ENCODE measurements around the gene CABP5. TPM values are rescaled to one million over a fixed set of nuclear protein-coding genes. Genes with fewer than 3 reads are reported as not detected.
"Not testable (repeated sequence)": the region's sequence is repeated elsewhere in the genome, so short reads cannot be mapped to it uniquely, and the experiment has no call there.

CABP5 gene
- total RNA-seq = not detected
- polyA plus RNA-seq = not detected
- long read RNA-seq, donor 1 = 0 reads
- long read RNA-seq, donor 2 = 0 reads
- long read RNA-seq, donor 3 = 0 reads

GRCh38 chr19:48043675-48044258 is at the start of gene CABP5:
TSS of gene CABP5 (minus strand) at chr19:48044079. CDS start at chr19:48043922, 157 bp downstream.
- TF ChIP-seq EP300 (IDR thresholded peaks at IDR 0.05) = no peak
- TF ChIP-seq CTCF (IDR thresholded peaks at IDR 0.05) = no peak
- no peak for TF ChIP-seq POLR2A (IDR thresholded peaks at IDR 0.05)
- H3K4me3 ChIP-seq = no peak within 1 kb of the TSS
- no peaks in the 10 kb centered on the region for H3K36me3 ChIP-seq
- no peak within 1 kb of the TSS for H3K27ac ChIP-seq
- intact Hi-C loops (cut with DNase I) = no loop called here
- no peaks in the 10 kb centered on the region for H3K9me3 ChIP-seq
- DNase-seq = no peak
- H3K27me3 ChIP-seq = no peaks in the 10 kb centered on the region
- WGBS, 3 donors = 75 to 82% (median 81%) methylated on average over 10 of the region's 10 CpGs
- H3K4me1 ChIP-seq (ENCODE audit: insufficient read depth) = no peaks in the 10 kb centered on the region

GRCh38 chr19:48091111-48091718 is 47.3 kb upstream of the CABP5 start:
- H3K4me1 ChIP-seq (ENCODE audit: insufficient read depth); H3K27me3 ChIP-seq; H3K4me3 ChIP-seq; H3K27ac ChIP-seq; H3K36me3 ChIP-seq; DNase-seq; H3K9me3 ChIP-seq; intact Hi-C loops (cut with DNase I): not testable (repeated sequence)
- WGBS, 3 donors = 71 to 77% (median 74%) methylated on average over 13 of the region's 13 CpGs

GRCh38 chr19:48090281-48090802 is 46.5 kb upstream of the CABP5 start:
- intact Hi-C loops (cut with DNase I) = no loop called here
- H3K27ac ChIP-seq = no peak overlapping the region
- no peak for DNase-seq
- no peak overlapping the region for H3K4me3 ChIP-seq
- H3K4me1 ChIP-seq (ENCODE audit: insufficient read depth) = no peaks in the 10 kb centered on the region
- H3K27me3 ChIP-seq = no peaks in the 10 kb centered on the region
- H3K9me3 ChIP-seq = no peaks in the 10 kb centered on the region
- H3K36me3 ChIP-seq = no peaks in the 10 kb centered on the region
- TF ChIP-seq POLR2A (IDR thresholded peaks at IDR 0.05) (no peak), CTCF (IDR thresholded peaks at IDR 0.05) (no peak), EP300 (IDR thresholded peaks at IDR 0.05) (no peak)
- WGBS, 3 donors = 37 to 47% (median 43%) methylated on average over 5 of the region's 5 CpGs

GRCh38 chr19:48088991-48089390 is 45.1 kb upstream of the CABP5 start:
- WGBS, 3 donors = 95 to 96% (median 96%) methylated on average over 6 of the region's 6 CpGs
- H3K9me3 ChIP-seq; H3K27me3 ChIP-seq; H3K27ac ChIP-seq; DNase-seq; H3K4me3 ChIP-seq; intact Hi-C loops (cut with DNase I); H3K4me1 ChIP-seq (ENCODE audit: insufficient read depth); H3K36me3 ChIP-seq: not testable (repeated sequence)

GRCh38 chr19:48085904-48086864 is 42.3 kb upstream of the CABP5 start:
- intact Hi-C loops (cut with DNase I) = no loop called here
- no peaks in the 10 kb centered on the region for H3K36me3 ChIP-seq
- H3K9me3 ChIP-seq = no peaks in the 10 kb centered on the region
- H3K4me3 ChIP-seq = no peak overlapping the region
- H3K4me1 ChIP-seq (ENCODE audit: insufficient read depth) = no peaks in the 10 kb centered on the region
- DNase-seq = no peak
- TF ChIP-seq CTCF (IDR thresholded peaks at IDR 0.05) = no peak
- TF ChIP-seq EP300 (IDR thresholded peaks at IDR 0.05) = no peak
- no peak for TF ChIP-seq POLR2A (IDR thresholded peaks at IDR 0.05)
- WGBS, 3 donors = 77 to 89% (median 82%) methylated on average over 7 of the region's 7 CpGs
- H3K27me3 ChIP-seq = no peaks in the 10 kb centered on the region
- H3K27ac ChIP-seq = no peak overlapping the region
